Activated naive CD4-positive, alpha-beta T cell treated with Interleukin-2 at 50 U/mL for 16 hours (primary cell): ENCODE measurements around the gene ATP13A2.

Experiments used
- DNase-seq: peaks from one replicate; pipeline ENCODE4 v3.0.0-alpha.2; 2020

ATP13A2 gene, protein sequence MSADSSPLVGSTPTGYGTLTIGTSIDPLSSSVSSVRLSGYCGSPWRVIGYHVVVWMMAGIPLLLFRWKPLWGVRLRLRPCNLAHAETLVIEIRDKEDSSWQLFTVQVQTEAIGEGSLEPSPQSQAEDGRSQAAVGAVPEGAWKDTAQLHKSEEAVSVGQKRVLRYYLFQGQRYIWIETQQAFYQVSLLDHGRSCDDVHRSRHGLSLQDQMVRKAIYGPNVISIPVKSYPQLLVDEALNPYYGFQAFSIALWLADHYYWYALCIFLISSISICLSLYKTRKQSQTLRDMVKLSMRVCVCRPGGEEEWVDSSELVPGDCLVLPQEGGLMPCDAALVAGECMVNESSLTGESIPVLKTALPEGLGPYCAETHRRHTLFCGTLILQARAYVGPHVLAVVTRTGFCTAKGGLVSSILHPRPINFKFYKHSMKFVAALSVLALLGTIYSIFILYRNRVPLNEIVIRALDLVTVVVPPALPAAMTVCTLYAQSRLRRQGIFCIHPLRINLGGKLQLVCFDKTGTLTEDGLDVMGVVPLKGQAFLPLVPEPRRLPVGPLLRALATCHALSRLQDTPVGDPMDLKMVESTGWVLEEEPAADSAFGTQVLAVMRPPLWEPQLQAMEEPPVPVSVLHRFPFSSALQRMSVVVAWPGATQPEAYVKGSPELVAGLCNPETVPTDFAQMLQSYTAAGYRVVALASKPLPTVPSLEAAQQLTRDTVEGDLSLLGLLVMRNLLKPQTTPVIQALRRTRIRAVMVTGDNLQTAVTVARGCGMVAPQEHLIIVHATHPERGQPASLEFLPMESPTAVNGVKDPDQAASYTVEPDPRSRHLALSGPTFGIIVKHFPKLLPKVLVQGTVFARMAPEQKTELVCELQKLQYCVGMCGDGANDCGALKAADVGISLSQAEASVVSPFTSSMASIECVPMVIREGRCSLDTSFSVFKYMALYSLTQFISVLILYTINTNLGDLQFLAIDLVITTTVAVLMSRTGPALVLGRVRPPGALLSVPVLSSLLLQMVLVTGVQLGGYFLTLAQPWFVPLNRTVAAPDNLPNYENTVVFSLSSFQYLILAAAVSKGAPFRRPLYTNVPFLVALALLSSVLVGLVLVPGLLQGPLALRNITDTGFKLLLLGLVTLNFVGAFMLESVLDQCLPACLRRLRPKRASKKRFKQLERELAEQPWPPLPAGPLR

DNA sequence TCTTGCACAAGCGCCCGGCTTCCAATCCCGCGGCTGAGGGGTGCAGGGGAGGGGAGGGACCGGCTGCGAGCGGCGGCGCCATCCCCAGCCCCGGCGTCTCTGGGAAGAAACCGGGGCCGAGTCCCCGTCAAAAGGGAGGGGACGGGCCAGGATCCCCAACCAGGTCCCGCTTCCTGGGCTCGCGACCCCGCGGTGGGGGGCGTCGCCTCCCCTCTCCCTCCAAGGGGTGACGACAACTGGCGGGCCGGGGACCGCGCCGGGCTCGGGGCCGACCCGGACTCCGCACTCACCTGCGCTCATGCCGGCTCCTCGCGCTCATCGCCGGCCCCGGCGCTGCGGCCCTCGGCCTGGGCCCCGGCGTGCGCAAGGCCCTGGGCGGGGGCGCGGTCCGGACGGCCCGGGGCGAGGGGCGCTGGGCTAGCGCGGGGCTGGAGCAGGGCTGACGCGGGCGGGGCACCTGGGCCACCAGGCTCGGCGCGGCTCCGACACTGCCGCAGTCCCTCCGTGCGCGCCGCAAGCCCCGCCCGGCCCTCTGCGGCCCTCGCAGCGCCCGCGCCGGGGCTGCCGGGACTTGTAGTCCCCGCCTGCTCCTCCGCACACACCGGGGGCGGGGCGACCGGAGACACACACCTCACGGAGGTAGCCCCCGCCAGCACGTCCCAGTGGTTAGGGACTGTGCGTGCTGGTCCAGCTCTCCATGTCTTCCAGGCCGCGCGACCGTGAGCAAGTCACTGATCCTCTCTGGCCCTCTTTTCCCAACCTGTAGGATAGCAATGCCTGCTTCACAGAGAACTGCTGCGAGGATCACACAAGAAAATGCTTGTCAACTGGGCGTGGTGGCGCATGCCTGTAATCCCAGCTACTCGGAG, at the start of gene ATP13A2:
Gene ATP13A2, minus strand, starts transcription at position 490 of the 869 bp plus-strand sequence. Its CDS starts 190 bp downstream, at position 300.
- DNase-seq = peak; percentile 85

DNA sequence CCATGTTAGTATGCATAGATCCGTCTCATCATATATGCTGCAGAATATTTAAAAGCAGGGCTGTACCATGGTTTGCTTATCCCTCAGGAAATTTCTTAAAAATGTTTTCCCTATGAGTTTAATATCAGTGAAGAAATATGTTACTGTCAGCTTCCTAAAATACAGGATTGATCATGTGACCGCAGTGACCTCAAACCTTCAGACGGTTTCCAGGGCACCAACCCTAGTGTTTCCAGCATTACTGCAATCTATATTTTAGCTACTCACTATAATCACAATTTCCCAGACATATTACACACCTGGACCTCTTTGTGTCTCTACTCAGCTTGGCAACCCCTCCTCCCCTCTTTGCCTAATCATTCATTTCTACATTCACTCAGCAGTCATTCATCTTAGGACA, 49.8 kb upstream of the ATP13A2 start:
- no peak for DNase-seq

DNA sequence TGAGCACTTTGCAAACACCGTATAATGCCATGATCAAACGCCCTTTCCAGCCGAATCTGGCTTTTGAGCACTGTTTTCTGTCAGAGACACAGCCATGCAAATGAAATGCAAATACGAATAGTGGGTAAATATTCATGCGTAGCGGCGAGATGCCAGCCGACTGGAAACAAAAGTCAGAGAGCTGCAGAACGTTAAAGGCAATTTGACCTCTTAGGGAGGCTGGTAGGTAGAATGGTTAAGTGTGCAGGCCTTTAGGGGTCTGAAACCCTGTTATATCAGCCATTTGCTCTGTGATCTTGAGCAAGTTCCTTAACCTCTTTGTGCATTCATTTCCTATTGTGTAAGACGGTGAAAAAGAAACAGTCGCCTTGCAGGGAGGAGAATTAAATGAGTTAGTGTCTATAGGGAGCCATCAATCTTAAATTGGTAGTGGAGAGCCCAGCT, 48.6 kb upstream of the ATP13A2 start:
- DNase-seq = no peak

DNA sequence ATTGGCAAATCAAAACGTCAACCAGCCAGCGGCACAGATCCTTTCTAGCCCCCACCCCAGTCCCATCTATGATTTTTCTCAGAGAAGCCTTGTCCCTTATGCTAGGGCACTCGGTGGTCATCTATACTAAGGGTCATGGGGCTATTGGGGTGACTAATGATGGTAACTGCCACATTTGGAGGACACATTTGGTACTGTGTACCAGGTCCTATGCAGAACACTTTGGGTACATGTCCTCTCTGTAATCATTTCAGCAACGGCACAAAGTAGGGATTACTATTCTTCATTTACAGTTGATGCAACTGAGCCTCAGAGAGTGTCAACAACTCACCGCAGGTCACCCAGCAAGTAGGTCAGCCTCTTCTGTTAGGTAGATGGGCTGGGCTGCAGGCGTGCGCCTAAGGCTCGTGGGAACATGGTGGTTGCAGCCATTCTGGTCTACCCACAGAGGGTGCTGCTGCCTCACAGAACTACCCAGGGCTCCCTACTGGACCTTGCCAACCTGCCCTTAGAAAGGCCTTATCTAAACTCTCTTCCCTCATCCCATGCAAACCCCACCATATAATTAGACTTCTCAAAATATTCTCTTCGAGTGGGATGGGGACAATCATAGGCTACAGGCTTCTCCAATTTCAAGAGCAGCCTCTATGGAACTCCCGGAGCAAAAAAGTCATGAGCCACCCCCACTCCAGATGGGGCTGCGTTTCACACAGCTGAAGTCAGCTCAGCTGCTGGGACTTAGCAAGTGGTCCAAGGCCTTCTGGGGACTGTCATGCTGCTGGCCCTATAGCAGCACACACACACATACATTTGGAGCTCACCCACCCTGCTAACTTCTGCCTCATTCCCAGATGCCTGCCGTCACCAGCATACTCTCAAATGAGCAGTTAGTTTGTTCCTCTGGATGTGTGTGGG, 47.9 kb upstream of the ATP13A2 start:
- DNase-seq = peak; percentile 19

DNA sequence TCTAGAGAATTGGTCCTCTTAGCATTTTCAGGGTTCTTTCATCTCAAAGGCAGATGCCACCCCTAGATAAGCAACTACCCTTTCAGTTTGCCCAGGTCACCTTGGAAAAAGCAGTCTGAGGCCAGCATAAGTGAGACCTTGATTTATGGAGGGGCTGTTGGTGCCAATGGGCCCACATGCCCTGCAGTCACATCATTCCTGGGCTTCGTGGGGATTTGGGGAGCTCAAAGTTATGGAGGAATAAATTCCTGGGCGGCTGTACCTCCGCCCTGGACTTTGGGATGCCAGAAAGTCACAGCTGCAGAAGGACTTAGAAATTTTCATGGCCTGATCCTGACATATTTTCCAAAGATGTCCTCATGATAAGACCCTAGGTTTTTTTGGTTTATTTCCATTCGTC, 44.8 kb upstream of the ATP13A2 start:
- DNase-seq = no peak

DNA sequence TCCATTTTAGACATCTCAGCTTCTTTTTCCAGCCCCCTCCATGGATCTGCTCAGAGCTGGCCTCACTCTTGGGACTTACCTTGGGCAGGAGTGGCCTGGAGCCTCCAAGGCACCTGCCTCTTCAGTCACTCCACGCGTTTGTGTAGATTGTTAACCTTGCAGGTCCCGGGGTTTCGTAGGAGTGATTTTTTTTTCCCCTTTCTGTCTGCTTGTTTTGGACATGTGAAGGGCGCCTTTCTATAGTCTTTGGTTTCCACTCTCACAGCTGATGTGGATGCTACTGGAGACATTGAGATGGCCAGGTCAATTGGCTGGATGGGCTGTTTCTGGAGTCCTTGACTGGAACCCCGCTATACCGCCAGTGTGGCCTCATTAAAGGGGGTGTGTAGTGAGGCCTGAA, 44.1 kb upstream of the ATP13A2 start:
- DNase-seq = no peak

DNA sequence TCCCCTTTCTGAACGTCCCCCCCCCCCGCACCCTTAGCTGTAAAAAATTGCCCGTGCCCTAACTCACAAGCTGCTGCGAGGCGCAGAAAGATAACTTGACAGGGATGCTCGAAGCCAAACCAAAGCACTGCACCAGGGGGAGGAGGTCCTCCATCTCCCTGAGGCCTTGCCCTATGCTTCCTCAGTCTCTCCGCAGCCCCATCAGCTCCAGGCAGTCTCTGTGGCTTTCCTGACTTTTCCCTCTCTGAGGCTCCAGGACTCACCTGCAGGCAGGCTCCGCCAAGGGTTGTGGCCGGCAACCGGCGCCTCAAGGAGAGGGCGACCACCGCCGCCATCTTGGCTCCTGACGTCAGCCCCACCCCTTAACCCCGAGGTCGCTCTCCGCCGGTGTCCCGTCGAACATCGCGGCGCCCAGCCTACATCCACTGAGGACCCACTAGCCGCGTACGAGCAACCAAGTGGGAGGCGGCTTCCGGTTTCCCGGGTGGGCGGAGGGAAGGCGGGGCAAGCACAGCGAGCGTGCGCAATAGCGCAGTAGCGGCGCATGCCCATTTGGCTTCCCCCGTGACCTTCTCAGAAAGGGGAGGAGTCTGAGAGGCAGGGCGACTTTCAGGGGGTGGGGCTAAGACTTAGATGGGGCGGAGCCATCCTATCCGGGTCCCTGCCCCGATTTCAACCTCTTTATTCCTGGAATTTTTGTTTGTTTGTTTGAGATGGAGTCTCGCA, 42.1 kb upstream of the ATP13A2 start, which contains the start of gene SDHB:
Gene SDHB, minus strand, starts transcription at position 348 of the 726 bp plus-strand sequence. Its CDS starts 13 bp downstream, at position 335.
- peak; percentile 99 for DNase-seq

DNA sequence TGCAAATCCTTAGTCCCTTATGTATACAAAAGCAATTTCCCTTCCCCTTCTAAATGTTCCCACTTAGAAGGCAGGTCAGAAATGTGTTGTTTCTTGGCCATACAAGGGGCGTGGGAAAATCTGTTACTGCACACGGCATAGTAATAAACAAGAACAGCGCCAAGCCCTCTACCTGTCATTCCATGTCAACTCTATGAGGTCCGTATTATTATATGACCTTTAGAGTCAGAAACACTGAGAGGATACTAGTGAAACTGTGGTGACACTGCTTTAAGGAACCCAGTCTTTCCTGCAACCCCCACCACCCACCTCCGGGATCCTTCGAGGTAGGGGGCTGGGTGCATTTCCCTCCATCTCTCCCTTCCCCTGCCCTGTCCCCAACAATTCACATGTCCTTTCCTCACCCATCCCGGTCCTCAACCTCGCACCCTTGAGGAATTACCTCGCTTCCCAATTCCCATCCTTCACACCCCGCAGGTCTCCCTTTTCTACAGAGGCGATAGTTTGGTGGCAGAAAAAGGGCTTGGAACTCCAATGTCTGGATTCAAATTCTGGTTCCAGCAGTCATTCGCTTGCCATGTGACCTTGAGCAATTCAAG, 41.5 kb upstream of the ATP13A2 start:
- no peak for DNase-seq

DNA sequence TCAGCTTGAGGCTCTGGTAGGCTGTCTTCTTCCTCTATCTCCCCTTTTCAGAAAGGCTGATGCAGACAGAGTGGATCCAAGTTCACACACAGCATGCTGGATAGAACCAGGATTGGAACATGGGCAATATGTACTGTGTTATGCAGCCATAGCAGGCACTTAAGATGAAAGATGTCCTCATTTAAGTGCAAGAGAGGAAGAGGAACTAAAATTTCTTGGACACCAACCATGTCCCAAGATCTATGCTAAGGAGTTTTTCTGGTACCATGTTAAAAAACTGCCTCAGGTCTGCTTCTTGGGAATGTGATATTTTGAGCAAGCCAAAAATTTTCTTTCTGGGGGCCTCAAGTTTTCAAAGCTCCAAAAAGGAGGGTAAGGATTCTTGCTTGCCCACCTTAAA, 40.9 kb upstream of the ATP13A2 start:
- no peak for DNase-seq

DNA sequence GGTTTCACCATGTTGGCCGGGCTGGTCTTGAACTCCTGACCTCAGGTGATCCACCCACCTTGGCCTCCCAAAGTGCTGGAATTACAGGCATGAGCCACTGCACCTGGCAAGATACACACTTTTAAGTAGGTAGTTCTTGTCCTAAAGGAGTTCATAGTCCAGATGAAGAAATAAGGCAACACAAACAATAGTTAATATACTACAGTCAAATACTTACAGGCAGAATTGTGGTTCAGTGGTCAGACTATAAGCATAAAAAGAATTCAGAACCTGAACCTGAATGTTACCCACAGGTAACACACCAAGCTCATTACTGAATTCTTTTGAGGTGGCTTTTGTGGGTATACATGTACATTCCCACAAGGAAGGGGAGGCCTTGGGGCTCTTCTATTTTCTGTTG, 40.3 kb upstream of the ATP13A2 start:
- DNase-seq = no peak

DNA sequence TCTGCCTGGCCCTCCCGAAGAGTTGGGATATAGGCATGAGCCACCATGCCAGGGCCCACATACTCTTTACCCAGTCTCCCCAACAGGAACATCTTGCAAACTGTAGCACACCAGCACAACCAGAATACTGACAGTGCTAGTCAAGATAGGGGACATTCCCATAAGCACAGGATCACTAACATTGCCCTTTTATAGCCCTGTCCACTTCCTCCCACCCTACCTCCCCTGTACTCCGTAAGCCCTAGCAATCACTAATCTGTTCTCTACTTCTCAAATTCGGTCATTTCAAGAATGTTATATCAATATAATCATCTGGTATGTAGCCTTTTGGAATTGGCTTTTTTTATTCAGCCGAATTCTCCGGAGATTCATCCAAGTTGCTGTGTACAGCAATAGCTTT, 36.2 kb upstream of the ATP13A2 start:
- no peak for DNase-seq

DNA sequence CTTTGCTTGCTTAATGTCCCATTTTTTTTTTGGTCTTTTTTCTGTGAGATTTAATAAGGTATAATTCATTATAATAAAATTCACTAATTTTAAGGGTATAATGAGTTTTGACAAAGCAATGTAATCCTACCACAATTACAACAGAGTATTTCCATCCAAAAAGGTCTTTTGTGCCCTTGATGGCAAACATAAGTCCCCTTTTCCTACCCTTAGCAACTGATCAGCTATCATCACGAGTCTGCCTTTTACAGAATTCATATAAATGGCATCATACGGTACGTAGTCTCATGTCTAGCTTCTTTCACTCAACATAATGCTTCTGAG, 34.6 kb upstream of the ATP13A2 start:
- DNase-seq = no peak

DNA sequence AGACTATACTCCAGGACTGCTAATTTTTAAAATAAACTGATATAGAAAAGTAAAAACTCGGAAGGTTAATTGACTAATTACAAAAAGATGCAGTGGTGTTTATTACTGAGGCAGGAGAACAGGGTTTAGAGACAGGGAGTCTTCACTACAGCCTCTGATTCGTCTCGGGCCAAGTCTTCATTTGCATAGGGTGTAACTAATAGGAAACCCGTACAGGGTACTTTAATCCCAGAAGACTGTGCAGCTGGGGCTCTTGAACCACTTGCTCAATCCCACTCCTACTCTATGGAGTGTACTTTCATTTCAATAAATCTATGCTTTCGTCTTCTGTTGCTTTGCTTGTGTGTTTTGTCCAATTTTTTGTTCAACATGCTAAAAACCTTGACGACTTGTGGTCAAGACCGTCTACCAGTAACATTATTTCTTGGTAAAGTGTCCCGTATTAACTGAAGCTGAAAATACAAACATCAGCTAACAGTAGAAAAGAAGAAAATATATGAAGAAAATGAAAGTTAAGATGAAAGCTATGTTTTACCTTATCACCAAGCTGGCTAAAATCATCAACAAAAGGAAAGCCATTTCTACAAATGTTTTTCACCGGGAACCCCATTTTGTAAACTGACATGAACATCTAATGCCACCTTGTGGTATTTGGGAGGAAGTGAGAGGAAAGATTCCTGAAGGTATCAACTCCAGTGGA, 34.1 kb upstream of the ATP13A2 start:
- no peak for DNase-seq

DNA sequence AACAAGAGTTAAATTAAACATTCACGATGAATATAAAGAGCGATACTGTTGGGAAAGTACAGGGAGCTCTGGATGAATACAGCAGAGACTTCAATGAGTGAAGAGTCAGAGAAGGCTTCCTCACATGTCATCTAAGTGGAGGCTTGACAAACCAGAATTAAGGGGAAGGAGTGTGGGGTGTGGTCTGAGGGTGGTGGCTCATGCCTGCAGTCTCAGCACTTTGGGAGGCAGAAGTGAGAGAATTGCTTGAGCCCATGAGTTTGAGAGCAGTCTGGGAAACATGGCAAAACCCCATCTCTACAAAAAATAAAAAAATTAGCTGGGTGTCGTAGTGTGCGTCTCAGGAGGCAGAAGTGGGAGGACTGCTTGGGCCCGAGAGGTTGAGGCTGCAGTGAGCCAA, 33.4 kb upstream of the ATP13A2 start:
- no peak for DNase-seq

DNA sequence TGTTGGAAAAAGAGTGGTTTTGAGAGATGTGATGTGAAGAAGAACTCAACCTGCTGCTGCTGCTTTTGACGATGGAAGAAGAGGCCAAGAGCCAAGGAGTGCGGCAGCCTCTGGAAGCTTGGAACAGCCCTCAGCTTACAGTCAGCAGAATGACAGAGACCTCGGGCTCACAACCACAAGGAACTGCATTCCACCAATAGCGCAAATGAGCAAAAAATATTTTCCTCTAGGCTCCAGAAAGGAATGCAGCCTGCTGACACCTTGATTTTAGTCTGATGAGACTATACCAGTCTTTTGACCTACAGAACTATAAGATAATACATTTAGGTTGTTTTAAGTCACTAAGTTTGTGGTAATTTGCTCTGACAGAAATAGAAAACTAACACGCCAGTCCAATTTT, 31.9 kb upstream of the ATP13A2 start:
- DNase-seq = no peak

DNA sequence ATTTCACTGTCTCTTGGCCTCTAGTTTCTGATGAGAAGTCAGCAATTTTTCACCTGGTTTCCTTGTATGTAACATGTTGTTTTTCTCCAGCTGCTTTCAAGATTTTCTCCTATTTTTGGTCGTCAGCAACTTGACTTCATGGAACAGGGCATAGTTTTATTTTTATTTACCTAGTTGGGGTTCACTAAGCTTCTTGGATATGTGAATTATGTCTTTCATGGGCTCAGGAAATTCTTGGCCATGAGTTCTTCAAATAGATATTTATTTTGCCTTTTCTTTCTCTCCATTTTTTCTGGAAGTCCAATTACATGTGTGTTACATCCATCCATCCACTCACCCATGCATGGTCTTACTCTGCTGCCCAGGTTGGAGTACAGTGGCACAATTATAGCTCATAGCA, 28.4 kb upstream of the ATP13A2 start:
- no peak for DNase-seq

DNA sequence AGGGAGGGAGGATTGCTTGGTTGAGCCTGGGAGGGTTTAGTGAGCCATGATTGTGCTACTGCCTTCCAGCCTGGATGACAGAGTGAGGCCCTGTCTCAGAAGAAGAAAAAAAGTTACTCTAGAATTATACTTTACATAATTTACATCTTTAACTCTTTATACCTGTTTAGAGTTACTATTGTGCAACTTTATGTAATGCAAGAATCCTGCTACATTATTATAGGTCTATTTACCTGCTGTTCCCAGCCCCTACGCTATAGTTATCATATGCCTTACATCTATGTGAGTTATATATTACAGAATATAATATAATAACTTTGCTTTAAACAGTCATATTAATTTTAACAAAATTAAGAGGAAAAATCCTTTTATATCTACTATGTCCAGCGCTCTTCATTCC, 27.8 kb upstream of the ATP13A2 start:
- DNase-seq = no peak

DNA sequence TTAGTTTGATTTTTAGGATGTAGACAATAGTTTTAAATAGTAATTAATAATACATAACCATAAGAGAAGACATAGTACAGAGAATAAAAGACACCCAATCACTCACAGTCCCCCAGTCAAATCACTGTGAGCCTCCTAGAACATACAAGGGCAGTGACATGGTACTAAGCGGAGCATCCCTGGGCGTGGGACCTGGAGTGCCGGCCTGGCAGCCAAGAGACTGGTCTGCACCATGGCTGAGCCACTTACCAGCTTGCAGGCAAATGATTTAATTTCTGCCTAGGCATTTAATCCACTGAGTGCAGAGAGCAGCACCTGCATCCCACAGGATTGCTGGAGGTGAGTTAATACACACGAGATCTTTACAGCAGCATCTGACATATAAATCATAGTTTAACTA, 21.8 kb upstream of the ATP13A2 start:
- DNase-seq = no peak

DNA sequence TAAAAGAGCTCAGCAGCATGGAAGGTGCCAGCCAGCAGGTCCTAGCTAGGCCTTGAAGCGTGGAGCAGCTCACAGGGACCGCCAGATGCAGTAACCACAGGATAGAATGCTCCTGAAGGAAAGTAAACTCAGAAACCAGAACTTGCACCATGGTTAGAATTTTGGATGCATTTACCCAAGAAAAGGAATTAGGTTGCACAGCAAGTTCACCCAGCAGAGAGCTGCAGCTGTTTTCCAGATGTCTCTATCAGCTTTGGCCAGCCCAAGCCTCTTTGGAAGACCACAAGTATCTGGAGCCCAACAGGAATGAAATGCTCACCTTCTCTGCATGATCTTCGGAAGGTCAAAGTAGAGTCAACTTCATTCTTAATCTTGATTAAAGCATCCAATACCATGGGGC, 21.0 kb upstream of the ATP13A2 start:
- no peak for DNase-seq
